ENCODE results near the gene EFCAB6.

EFCAB6 gene

GRCh38 chr22:43845981-43846380 lies 33.9 kb upstream of the EFCAB6 start:
- DNase-seq: no peak

GRCh38 chr22:43844560-43845545 lies 32.7 kb upstream of the EFCAB6 start:
- DNase-seq: no peak

GRCh38 chr22:43843783-43844530 lies 31.9 kb upstream of the EFCAB6 start:
- DNase-seq: no peak

- DNase-seq: no peak
Observed at GRCh38 chr22:43841742-43842141, 29.6 kb upstream of the EFCAB6 start.

GRCh38 chr22:43840851-43841250 lies 28.7 kb upstream of the EFCAB6 start:
- no peak for DNase-seq

GRCh38 chr22:43840431-43840830 lies 28.3 kb upstream of the EFCAB6 start:
- no peak for DNase-seq

GRCh38 chr22:43839781-43840180 lies 27.7 kb upstream of the EFCAB6 start:
- no peak for DNase-seq

- DNase-seq: no peak
Observed at GRCh38 chr22:43838571-43839307, 26.6 kb upstream of the EFCAB6 start.

- DNase-seq: no peak
Observed at GRCh38 chr22:43838161-43838560, 26.1 kb upstream of the EFCAB6 start.

GRCh38 chr22:43837666-43838065 lies 25.6 kb upstream of the EFCAB6 start:
- no peak for DNase-seq

- no peak for DNase-seq
Observed at GRCh38 chr22:43835736-43836135, 23.6 kb upstream of the EFCAB6 start.

- no peak for DNase-seq
Observed at GRCh38 chr22:43835166-43835565, 23.1 kb upstream of the EFCAB6 start.

- no peak for DNase-seq
Observed at GRCh38 chr22:43833286-43834240, 21.5 kb upstream of the EFCAB6 start.

GRCh38 chr22:43832393-43833265 lies 20.5 kb upstream of the EFCAB6 start:
- no peak for DNase-seq

GRCh38 chr22:43831561-43832392 lies 19.7 kb upstream of the EFCAB6 start:
- no peak for DNase-seq

- DNase-seq: no peak
Observed at GRCh38 chr22:43830931-43831560, 18.9 kb upstream of the EFCAB6 start.

- DNase-seq: no peak
Observed at GRCh38 chr22:43829904-43830851, 18.1 kb upstream of the EFCAB6 start.

All from DMS53 (cell line).